Hepatocyte (in vitro differentiated cells): ENCODE measurements around the gene SBK2.

ENCODE experiments used
- EZH2phosphoT487 ChIP-seq: fragments of 200-600 bp; sonication (generic); IDR thresholded peaks from one replicate; pipeline ENCODE4 v1.6.1; 2018; ENCODE audit warnings: antibody characterized with exemption, mild to moderate bottlenecking, low read depth, moderate library complexity; ENCODE audit not compliant: unreplicated experiment, severe bottlenecking
- TF ChIP-seq, protein P1 (sequence below): fragments of 200-600 bp; sonication (generic); IDR thresholded peaks from 2 replicates; pipeline ENCODE4 v1.5.1; 2016; ENCODE audit warnings: antibody characterized with exemption, mild to moderate bottlenecking; ENCODE audit not compliant: poor library complexity

DNA sequence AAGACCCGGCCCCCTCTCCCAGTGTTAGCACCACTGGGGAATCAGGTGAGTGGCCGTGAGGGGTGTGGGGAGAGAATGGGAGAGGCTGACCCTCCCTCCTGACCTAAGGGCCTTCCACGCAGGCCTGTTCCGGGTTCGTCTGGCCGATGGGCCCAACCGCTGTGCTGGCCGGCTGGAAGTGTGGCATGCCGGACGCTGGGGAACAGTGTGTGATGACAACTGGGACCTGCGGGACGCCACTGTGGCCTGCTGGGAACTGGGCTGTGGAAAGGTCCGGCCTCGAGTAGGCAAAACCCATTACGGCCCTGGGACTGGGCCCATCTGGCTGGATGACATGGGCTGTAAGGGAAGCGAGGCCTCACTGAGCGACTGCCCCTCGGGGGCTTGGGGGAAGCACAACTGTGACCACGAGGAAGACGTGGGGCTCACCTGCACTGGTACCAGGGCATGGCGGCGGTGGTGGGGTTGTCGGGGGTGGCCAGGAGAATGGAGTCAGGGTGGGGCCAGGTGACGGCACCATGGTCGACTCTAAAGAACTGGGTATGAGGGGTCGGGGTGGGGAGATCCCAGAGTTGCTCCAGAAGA lies 36.5 kb downstream of the SBK2 start:
- TF ChIP-seq, protein P1, sequence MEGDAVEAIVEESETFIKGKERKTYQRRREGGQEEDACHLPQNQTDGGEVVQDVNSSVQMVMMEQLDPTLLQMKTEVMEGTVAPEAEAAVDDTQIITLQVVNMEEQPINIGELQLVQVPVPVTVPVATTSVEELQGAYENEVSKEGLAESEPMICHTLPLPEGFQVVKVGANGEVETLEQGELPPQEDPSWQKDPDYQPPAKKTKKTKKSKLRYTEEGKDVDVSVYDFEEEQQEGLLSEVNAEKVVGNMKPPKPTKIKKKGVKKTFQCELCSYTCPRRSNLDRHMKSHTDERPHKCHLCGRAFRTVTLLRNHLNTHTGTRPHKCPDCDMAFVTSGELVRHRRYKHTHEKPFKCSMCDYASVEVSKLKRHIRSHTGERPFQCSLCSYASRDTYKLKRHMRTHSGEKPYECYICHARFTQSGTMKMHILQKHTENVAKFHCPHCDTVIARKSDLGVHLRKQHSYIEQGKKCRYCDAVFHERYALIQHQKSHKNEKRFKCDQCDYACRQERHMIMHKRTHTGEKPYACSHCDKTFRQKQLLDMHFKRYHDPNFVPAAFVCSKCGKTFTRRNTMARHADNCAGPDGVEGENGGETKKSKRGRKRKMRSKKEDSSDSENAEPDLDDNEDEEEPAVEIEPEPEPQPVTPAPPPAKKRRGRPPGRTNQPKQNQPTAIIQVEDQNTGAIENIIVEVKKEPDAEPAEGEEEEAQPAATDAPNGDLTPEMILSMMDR = no peak
- no peak for TF ChIP-seq EZH2phosphoT487
